ENCODE results near the gene IGSF21. TPM values are rescaled to one million over a fixed set of nuclear protein-coding genes. Genes with fewer than 3 reads are reported as not detected.

Gene IGSF21
- total RNA-seq, 1 donor from 2014 or later = 2.6 TPM

DNA sequence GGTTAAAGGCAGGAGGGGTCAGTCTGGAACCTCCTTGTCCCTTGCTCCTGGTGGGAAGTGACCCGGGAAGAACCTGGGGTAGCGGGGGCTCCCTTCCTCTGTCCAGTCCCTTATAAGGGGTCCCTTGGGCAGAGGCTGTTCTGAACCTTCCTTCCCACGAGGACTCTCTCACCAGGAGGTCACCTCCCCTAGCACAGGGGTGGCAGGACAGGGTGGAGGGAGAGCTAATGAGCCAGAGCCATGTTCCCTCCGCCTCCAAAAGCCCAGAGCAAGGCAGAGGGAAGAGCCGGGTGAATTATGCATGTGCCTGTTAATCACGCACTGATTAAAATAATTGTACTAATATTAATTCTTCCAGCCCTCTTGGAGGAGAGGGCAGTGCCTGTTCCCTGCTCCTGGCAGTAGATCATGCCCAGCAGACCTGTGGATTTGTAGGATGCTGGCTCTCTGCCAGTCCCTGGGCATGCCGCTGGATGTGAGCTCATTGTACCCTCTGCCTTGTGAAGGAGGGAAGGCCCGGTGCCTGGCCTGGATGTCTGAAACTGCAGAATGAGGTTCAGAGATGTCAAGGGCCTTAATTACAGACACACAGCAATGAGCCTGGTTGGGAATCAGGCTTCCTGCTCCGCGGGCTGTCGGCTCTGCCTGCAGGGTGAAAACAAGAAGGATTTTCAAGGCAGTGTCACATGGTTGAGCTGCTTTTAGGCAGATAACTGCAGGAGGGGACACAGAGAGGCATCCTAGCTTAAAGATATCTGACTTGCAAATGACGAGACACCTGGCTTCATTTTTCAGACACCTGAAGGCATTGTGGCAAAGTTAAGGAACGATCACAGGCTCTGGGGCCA lies 68.2 kb downstream of the IGSF21 start:
- no peak for DNase-seq (ENCODE audit: low spot score)

DNA sequence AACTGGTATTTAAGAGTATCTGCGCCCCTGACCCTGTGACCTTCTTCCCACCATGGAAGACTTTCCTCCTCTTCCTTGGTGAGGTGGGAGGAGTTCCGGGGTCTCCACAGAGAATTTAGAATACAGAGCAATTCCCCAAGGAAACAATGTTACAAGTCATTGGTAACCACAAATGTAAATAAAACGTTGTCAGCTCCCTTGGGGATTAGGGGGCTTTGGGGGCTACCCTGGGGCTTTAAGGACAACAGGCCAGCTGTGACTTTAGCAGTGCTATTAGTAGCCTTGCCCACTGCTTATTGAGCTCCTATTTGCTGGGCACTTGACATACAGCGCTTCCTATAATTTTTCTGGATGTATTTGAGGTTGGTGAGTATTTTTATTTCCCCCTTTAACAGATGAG lies 69.0 kb downstream of the IGSF21 start:
- DNase-seq (ENCODE audit: low spot score) = no peak

DNA sequence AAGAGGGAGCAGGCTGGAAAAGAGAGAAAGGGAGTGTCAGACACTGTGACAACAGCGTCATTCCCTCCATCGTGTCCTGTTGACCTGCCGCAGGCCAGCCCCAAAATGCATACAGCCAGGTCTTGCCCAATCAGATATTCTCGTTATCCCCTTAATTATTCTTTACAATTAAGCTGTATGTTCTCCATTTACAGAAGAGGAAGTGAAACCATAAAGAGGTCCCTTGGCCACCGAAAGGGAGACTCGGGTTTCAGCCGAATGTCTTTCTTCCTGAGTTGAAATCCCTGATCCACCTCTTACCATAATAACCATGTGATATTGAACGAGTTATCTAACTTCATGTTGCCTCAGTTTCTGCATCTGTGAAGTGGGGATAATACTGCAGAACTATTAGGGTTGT lies 70.5 kb downstream of the IGSF21 start:
- no peak for DNase-seq (ENCODE audit: low spot score)

DNA sequence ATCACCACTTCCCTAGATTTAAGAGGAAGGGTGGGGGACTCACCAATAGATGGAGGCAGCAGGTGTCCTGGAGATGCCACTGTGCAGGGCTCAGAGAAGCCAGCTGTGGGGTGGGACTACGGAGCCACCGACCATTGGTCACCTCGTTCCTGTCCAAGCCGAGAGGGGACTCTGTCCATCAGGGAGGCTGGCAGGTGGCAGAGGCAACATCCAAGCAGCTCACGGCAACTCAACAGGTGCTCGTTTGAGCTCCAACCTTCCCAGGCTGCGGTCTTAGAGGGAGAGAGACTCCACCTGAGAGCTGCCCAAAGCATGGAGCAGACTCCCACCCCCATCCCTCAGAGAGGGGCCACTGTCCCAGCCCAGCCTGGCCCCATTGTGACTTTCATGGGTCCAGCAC lies 71.4 kb downstream of the IGSF21 start:
- DNase-seq (ENCODE audit: low spot score) = no peak

DNA sequence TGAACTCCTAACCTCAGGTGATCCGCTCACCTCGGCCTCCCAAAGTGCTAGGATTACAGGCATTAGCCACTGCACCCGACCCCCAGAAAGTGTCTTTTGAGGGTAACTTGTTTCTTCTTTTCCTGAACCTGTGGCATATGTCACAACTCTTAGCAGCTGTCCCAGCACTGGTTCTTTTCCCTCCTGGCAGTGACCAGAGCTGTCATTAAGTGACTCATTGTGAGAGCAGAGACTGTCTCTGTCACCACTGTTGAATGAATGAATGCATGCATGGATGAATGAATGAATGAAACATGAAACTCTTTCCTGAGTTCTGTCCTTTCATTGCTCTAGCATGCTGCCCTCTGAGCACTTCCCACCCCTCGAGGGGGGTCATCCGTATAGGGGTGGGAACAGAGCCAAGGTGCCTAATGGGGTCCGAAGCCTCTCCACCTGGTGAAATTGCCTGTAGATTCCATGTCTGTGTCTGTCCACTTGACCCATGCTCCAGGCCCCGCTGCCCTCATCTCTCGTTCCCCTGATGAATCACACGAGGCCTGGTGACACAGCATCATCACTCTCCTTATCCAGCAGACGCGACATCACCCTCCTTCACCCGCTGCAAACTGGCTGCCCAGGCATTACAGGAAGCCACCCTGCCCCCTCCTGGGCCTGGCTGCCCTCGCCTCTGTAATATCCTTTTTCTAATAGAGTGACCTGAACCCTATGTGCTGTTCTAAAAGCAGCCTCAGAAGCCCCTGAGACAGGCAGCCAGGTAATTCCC lies 75.0 kb downstream of the IGSF21 start:
- no peak for DNase-seq (ENCODE audit: low spot score)

DNA sequence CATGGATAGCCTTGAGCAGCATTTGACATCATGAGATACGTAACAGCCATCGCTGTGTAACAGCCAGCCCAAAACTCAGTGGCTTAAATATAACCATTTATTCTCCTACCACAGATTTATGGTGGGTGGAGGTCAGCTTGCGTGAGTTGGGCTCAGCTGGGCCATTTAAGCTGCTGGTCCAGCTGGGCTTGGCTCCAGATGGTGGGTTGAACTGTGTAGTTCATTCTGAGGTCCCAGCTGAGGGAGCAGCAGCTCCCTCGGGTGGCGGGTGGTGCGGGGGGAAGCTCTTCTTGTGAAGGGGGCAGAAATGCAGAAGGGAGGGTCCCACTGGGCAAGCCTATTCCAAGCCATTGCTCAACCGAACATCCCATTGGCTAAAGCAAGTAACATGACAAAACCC lies 75.9 kb downstream of the IGSF21 start:
- DNase-seq (ENCODE audit: low spot score) = no peak

DNA sequence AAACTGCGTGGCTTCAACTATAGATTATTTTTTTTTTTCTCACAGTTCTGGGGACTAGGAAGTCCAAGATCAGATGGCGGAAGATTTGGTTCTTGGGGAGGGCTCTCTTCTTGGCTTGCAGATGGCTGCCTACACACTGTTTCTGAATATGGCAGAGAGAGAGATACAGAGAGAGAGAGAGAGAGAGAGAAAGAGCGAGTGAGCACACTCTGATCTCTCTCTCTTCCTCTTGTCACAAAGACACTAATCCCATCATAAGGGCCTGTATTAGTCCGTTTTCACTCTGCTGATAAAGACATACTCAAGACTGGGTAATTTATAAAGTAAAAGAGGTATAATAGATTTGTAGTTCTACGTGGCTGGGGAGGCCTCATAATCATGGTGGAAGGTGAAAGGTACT lies 79.5 kb downstream of the IGSF21 start:
- no peak for DNase-seq (ENCODE audit: low spot score)

DNA sequence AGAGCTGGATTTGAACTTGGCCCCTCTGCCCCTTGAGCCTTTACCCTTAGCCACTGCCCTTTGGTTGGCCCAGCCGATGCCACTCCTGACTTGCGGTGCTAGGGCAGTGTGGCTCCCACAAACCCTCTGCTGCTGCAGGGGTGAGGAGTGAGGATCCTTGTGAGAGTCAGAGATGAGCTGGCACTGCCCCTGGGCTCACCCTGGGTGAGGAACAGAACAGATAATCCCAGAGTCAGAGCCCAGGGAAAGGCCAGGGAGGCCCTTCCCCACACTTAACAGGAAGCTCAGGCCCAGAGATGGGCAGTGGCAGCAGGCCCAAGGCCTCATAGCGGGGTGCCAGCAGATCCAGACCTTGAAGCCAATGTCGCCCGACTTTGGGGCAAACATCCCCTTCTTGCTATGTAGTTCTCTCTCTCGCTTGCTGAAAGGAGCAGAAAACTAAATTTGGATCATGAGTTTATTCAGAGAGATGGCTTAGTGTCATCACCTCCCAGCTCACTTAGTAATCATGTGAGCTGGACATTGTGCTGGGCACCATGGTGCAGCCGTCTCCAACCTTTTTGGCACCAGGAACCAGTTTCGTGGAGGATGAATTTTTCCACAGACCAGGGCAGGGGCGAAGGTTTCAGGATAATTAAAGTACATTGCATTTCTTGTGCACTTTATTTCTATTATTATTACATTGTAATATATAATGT lies 81.4 kb downstream of the IGSF21 start:
- no peak for DNase-seq (ENCODE audit: low spot score)

DNA sequence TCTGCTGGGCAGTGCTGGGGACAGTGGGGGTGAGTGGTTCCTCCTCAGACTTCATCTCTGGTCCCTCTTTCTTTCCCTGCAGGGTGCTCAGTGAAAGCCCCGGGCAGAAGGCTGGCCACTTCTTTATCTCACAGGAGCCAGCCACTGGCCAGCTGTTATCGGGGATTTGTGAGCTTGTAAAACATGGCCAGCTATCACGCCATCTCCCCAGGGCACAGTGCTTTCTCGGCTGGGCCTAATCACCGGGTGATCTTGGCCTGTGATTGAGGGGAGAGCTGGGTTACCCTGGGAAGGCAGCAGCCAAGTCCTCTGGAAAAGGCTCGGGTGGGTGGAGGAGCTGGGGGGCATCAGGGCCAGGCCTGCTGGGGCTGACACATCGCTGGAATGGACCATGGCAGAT lies 83.0 kb downstream of the IGSF21 start:
- DNase-seq (ENCODE audit: low spot score) = no peak

DNA sequence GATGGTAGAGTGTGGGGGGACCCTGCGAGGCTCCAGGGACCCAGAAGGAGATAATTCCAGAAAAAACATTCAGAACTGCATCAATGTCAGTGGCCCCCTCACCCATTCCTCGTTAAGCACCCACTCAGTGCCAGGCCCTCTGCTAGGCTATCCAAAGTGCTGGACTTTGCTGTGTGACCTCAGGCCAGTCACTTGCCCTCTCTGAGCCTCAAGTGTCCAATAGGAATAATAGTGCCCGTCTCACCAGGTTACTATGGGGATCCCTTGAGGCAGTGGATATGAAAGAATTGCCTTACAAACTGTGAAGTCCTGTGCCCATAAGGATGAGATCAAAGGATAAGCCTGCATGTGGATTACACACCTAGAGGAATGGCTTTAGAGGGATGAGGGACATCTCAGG lies 83.4 kb downstream of the IGSF21 start:
- DNase-seq (ENCODE audit: low spot score) = no peak

DNA sequence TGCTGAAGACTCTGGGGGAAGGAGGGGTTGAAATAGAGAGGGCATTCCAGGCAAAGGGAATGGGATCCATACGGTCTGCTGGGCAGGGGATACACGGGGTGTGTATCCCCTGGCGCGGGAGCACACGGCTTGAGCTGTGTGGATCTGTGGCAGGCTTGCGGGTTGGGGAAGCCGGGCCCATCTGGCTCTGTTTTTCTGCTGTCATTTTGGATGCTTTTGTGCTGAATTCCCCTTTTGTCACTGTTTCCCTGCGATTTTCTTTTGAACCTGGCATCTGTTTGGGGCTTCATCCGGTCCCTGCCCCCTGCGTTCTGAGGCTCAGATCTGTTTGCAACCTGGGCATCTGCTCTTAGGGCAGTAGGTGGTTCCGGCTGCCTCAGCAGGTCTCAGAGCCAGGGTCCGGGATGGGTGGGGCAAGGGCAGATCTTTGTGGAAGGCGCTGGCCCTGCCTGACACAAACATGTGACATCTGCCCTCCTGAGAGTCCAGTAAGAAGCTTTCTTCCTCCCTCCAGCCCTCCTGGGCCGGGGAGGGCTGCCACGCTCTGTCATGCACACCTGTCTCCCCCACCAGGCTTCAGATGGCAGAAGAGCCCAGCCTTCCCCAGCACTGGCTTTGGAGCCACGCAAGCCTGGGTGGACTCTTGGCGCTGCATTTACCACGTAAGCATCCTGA lies 84.0 kb downstream of the IGSF21 start:
- DNase-seq (ENCODE audit: low spot score) = no peak

DNA sequence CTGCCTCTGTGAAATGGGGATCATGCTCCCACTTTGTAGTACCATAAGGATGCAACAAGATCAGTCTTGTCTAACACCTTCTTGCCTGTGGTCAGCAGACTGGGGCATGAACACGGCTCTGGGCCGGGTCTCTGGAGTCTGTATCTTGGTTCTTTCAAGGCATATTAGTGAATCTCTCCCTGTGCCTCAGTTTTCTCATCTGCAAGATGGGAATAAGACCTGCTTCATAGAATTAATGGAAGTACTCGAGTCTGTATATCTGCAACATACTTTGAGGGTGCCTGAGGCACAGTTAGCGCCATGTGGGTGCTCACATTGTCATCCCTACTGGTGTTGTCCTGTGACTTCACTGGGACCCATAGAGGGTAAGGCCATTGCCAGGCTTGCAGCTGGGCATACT lies 84.6 kb downstream of the IGSF21 start:
- no peak for DNase-seq (ENCODE audit: low spot score)

DNA sequence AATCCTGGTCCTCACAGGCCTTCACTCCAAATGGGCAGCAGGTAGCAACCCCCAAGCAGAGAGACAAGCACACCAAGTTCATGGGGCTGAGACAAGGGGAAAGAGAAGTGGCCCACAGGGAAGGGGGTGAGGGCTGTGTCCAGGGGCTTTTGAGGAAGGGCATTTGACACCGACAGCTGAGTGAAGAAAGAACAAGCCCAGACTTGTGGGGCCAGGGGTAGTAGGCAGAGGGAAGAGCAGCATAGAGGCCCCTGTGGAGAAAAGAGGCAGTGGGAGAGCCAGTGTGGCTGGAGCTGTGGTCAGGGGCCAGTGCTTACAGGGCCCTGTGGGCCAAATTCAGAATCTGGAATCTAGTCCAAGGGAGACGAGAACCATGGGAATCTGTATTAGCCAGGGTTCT lies 85.4 kb downstream of the IGSF21 start:
- no peak for DNase-seq (ENCODE audit: low spot score)

DNA sequence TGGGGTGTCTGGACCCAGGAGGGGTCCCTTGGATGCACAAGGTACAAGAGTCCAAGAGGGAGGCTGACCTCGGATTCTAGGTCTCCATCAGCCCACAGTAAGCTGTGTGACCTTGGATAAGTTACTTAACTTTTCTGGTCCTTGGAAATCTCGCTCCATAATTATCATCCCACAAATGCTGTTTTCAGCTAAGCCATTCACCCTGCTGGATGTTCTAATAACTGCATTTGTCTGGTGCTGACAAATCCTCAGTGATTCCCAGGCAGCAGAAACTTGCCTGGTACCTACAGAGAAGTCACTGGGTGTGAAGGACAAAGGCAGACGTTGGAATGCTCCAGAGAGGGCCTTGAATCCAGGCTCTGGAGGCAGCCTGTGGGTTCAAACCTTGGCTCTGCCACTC lies 89.7 kb downstream of the IGSF21 start:
- DNase-seq (ENCODE audit: low spot score) = no peak

DNA sequence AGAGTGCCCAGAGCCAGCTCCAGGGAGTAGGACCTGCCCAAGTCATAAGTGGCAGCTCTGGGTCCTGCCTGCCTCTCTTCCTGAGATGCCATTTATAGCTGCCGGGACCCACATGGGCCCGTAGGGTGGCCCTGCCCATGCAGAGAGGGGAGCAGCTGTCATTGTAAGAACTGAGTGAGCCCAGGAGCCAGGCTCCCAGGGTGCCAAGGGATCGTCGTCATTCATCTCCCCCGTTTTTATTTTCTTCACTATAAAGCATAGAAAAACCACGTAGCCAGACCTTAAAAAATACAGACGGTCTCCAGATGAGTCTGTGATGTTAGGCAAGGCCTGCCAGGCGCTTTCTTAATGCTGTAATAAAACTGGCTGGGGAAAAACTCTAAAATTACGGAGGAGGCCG lies 90.7 kb downstream of the IGSF21 start:
- no peak for DNase-seq (ENCODE audit: low spot score)

DNA sequence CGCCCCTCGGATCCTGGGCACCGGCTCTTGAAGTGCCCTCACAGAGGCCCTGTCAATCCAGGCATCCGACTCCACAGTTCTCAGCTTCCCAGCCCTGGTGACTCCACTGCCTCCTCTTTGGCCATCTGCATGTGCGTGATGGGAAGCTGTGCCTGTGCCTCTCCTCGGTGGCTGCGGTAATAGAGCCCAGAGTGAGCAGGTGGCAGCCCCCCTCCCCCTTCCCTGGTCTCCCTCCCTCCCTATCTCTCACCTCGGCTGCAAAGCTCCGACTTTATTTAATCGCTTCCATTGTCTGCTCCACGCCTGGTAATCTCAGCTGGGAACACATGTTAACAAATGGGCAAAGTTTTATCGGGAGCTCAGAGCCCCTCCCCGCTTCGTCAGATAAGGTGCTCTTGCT lies 91.9 kb downstream of the IGSF21 start:
- DNase-seq (ENCODE audit: low spot score) = no peak

DNA sequence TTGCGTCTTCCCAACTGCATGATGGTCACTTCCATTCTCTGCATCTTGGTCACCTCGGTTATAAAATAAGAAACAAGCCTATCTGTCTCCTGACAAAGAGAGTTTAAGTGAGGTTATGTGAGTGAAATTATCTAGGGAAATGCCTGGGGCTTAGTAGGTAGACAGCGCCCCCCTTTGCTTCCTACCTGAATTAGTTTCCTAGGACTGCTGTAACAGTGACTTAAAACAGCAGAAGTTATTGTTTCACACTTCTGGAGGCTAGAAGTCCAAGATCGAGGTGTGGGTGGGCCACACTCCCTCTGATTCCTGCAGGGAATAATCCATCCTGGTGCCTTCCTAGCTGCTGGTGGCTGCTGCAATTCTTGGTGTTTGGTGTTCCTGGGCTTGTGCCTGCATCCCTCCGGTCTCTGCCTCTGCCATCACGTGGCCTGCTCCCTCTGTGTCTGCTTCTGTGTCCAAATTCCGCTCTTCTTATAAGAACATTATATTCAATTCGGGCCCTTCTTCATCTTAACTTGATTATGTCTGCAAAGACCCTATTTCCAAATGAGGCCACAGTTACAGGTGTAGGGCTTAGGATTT lies 92.6 kb downstream of the IGSF21 start:
- no peak for DNase-seq (ENCODE audit: low spot score)

DNA sequence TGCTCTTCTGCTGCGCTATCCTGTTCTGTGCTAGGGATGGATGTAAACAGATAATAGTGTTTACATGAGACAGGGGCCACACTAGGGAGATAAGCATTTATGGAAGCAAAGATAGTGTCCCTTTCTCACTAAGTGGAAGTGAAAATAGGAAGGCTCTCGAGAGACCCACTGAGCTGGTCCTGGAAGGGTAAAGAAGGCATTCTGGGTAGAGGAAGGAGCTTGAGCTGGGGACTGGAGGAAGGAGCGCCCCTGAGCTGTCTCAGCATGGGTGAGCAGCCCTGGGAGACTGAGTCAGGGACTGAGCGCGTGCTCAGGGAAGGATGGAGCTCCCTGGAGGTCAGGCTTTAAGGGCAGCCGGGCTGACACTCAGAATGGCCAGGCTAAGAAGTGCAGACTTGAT lies 93.3 kb downstream of the IGSF21 start:
- DNase-seq (ENCODE audit: low spot score) = no peak

DNA sequence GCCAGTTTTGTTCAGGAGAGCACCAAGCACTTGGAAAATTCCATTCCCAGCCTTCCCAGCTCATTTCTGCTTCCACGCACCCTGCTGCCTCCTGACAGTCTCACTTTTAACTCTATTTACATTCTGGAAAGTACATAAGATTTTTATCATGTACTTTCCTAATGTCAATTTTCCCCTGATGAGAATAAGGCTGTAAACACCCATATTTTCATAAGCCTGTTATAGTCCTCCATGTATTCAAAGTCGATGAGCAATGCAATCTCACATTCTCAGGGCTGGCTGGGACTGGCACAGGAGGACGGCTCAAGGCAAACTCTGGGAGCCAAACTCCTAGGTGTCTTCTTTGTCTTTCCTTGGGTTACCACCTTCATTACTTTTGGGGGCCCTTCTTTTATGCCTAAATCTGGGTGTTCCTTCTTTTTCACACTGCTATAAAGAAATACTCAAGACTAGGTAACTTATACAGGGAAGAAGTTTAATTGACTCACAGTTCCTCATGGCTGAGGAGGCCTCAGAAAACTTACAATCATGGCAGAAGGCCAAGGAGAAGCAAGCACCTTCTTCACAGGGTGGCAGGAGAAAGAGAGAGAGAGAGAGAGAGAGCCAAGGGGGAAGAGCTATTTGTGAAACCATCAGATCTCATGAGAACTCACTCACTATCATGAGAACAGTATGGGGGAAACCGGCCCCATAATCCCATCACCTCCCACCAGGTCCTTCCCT lies 94.6 kb downstream of the IGSF21 start:
- DNase-seq (ENCODE audit: low spot score) = no peak

DNA sequence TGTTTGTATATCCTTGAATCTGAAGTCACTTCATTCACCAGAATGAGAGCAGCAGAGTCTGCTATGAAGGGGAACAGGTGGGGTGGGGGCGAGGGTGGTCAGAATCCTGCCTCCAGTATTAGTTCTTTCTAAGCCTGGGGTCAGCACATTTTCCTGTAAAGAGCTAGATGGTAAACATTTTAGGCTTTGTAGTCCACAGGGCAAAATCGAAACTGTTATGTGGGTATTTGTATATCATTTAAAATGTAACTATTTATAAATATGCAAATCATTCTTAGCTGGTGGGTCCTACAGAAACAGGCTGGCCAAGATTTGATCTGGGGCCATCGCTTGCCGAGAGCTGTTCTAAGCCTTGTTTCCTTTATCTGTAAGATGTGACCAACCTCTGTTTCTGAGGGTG lies 96.0 kb downstream of the IGSF21 start:
- no peak for DNase-seq (ENCODE audit: low spot score)

DNA sequence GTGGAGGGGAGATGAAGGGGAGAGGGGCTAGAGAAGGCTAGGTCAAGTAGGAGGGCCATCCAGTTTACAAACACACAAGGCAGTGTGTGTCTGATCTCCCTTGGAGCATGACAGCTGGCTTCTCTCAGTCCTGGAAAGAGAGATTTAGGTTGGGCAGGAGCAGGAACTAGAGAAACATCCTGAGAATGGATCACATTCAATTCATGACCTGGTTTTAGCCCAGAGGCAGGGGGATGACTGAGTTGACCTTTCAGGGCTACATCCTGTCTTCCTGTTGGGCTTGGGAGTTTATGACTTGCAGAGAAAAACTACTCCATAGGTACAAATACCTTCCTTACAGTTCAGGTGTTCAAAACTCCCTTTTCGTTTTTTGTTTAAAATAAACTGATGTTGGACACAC lies 97.0 kb downstream of the IGSF21 start:
- DNase-seq (ENCODE audit: low spot score) = no peak

All from mesenteric fat pad (tissue), 1 donor.